ENCODE measurements around the gene SLC38A4. TPM values are rescaled to one million over a fixed set of nuclear protein-coding genes. Genes with fewer than 3 reads are reported as not detected.

The SLC38A4 gene, protein sequence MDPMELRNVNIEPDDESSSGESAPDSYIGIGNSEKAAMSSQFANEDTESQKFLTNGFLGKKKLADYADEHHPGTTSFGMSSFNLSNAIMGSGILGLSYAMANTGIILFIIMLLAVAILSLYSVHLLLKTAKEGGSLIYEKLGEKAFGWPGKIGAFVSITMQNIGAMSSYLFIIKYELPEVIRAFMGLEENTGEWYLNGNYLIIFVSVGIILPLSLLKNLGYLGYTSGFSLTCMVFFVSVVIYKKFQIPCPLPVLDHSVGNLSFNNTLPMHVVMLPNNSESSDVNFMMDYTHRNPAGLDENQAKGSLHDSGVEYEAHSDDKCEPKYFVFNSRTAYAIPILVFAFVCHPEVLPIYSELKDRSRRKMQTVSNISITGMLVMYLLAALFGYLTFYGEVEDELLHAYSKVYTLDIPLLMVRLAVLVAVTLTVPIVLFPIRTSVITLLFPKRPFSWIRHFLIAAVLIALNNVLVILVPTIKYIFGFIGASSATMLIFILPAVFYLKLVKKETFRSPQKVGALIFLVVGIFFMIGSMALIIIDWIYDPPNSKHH
- total RNA-seq: not detected
- not detected for total RNA-seq (2013)

DNA sequence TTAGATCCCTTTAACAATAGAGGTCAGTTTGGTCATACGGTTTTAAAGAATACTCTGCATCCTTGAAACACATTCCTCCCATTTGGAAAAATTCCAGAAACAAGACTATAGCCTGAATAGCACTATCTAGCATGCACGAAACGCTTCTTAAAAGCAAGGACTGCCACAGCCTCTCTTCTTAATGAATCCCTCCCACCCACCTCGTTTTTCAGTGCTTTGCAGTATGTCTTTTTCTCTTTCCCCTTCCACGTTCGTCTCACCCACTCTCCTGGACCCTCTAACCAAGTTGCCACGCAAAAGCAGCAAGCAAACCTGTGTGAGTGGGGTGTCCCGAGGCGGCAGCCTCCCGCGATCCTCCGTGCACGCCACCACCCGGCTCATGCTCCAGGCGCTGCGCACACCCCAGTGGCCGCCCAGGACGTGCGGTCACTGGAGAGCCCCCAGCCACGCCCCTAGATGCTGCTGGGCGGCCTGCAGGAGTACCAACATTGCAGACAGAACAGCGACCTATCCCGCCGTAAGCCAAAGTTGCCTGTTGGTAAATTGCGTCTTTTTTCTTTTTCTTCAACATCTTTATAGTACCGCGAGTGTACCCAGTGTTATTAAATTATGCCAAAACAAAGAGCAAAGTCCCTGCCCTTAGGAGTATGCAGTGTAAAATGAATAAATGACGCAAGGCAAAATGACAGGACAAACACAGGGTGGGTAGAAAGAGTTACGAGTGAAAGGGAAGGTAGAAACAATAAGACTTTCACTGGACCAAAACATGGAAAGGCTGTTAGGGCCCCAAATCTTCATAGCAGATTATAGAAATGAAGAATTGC is at the start of gene SLC38A4:
Gene SLC38A4 (minus strand): TSS at position 407 of the 824 bp plus-strand sequence. CDS start 32,926 bp downstream, outside the sequence.
- peaks cover 1 to 7% of the 10 kb centered on the region in 2 donors for H3K4me1 Mint-ChIP-seq
- no peak within 1 kb of the TSS for H3K4me3 Mint-ChIP-seq
- TF ChIP-seq, protein P1, sequence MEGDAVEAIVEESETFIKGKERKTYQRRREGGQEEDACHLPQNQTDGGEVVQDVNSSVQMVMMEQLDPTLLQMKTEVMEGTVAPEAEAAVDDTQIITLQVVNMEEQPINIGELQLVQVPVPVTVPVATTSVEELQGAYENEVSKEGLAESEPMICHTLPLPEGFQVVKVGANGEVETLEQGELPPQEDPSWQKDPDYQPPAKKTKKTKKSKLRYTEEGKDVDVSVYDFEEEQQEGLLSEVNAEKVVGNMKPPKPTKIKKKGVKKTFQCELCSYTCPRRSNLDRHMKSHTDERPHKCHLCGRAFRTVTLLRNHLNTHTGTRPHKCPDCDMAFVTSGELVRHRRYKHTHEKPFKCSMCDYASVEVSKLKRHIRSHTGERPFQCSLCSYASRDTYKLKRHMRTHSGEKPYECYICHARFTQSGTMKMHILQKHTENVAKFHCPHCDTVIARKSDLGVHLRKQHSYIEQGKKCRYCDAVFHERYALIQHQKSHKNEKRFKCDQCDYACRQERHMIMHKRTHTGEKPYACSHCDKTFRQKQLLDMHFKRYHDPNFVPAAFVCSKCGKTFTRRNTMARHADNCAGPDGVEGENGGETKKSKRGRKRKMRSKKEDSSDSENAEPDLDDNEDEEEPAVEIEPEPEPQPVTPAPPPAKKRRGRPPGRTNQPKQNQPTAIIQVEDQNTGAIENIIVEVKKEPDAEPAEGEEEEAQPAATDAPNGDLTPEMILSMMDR (IDR thresholded peaks at IDR 0.05): no peak
- Histone ChIP-seq H3K36me3 (ENCODE audit: control insufficient read depth, insufficient read depth, low read length) (no peaks in the 10 kb centered on the region), H3K27me3 (ENCODE audit: control insufficient read depth, insufficient read depth, low read length) (peaks cover 20% of the 10 kb centered on the region), H3K4me3 (ENCODE audit: low read length) (no peak within 1 kb of the TSS), H3K27ac (ENCODE audit: low read length) (no peak within 1 kb of the TSS), H3K4me1 (ENCODE audit: control insufficient read depth, insufficient read depth, low read length) (peaks cover 2% of the 10 kb centered on the region), H3K9me3 (ENCODE audit: control insufficient read depth, insufficient read depth, low read length) (no peaks in the 10 kb centered on the region)
- H3K27ac Mint-ChIP-seq: no peak within 1 kb of the TSS
- peaks cover 55 to 95% of the 10 kb centered on the region in 2 donors for H3K27me3 Mint-ChIP-seq (ENCODE audit: low read depth in 2 of 2)
- no peaks in the 10 kb centered on the region for H3K9me3 Mint-ChIP-seq
- ATAC-seq (peak in 1 of 3 donors; percentile 53), DNase-seq (no peak)
- WGBS (ENCODE audit: insufficient coverage): 50% methylated on average over 29 of the region's 29 CpGs
- intact Hi-C loops (cut with micrococcal nuclease): no loop called here
- H3K36me3 Mint-ChIP-seq: no peaks in the 10 kb centered on the region

DNA sequence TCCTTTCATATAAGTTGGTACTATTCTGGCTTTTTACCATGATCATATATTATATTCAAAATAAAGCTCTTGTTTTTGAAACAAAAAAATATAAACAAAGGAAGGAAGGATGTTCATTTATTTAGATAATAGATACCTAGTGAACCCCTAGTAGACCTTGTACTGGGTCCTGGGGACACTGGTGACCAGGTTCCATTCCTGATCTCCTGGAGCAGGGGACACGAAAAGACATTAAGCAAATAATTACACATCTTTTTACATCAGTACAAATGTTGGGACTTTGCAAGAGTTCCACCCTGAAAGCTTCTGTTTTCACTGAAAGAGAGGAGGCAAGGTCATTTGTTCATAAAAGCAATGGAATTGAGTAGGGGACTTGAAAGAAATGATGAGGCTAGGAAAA is 49.3 kb upstream of the SLC38A4 start:
- Histone ChIP-seq H3K27ac (ENCODE audit: low read length) (no peak overlapping the region), H3K27me3 (ENCODE audit: control insufficient read depth, insufficient read depth, low read length) (no peaks in the 10 kb centered on the region), H3K9me3 (ENCODE audit: control insufficient read depth, insufficient read depth, low read length) (peaks cover 4% of the 10 kb centered on the region), H3K36me3 (ENCODE audit: control insufficient read depth, insufficient read depth, low read length) (no peaks in the 10 kb centered on the region), H3K4me1 (ENCODE audit: control insufficient read depth, insufficient read depth, low read length) (no peaks in the 10 kb centered on the region), H3K4me3 (ENCODE audit: low read length) (no peak overlapping the region)
- ATAC-seq: no peak
- no peak overlapping the region for H3K4me3 Mint-ChIP-seq
- H3K27me3 Mint-ChIP-seq (ENCODE audit: low read depth in 2 of 2): peaks cover 23 to 31% of the 10 kb centered on the region in 2 donors
- H3K27ac Mint-ChIP-seq: no peak overlapping the region
- peaks cover 6% of the 10 kb centered on the region in 2 donors for H3K9me3 Mint-ChIP-seq
- intact Hi-C loops (cut with micrococcal nuclease): no loop called here
- no peaks in the 10 kb centered on the region for H3K36me3 Mint-ChIP-seq
- TF ChIP-seq, protein P1 (IDR thresholded peaks at IDR 0.05): no peak
- DNase-seq: no peak
- H3K4me1 Mint-ChIP-seq: no peaks in the 10 kb centered on the region
- 69% methylated on average over 1 of the region's 1 CpG for WGBS (ENCODE audit: insufficient coverage)

DNA sequence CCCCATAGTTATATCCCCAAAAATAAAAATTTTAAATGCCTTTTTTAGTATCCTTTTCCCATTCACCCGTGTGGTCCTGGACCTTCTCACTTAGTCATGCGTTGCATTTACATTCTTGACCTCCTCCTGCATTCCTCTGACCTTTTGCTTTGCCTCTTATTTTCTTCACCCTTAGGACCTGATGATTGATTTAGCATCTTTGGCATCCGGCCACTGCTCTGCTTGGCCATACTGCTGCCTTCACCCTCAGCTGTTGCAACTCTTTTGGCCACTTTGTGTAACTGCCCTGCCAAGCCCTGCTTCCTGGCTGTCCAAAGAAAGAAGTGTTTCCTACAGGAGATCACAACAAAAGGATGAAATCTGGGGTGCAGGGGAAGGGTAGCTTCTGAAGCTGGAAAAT is 48.8 kb upstream of the SLC38A4 start:
- DNase-seq (no peak), ATAC-seq (no peak)
- peaks cover 6% of the 10 kb centered on the region in 2 donors for H3K9me3 Mint-ChIP-seq
- no peaks in the 10 kb centered on the region for H3K4me1 Mint-ChIP-seq
- H3K27ac Mint-ChIP-seq: no peak overlapping the region
- H3K27me3 Mint-ChIP-seq (ENCODE audit: low read depth in 2 of 2): peaks cover 26% of the 10 kb centered on the region in 2 donors
- TF ChIP-seq, protein P1 (IDR thresholded peaks at IDR 0.05): no peak
- no peak overlapping the region for H3K4me3 ChIP-seq (ENCODE audit: low read length)
- 84% methylated on average over 3 of the region's 3 CpGs for WGBS (ENCODE audit: insufficient coverage)
- no peaks in the 10 kb centered on the region for H3K27me3 ChIP-seq (ENCODE audit: control insufficient read depth, insufficient read depth, low read length)
- no peaks in the 10 kb centered on the region for H3K4me1 ChIP-seq (ENCODE audit: control insufficient read depth, insufficient read depth, low read length)
- intact Hi-C loops (cut with micrococcal nuclease): no loop called here
- H3K27ac ChIP-seq (ENCODE audit: low read length): no peak overlapping the region
- H3K36me3 ChIP-seq (ENCODE audit: control insufficient read depth, insufficient read depth, low read length): no peaks in the 10 kb centered on the region
- no peaks in the 10 kb centered on the region for H3K36me3 Mint-ChIP-seq
- no peak overlapping the region for H3K4me3 Mint-ChIP-seq
- H3K9me3 ChIP-seq (ENCODE audit: control insufficient read depth, insufficient read depth, low read length): peaks cover 4% of the 10 kb centered on the region
